Measurements from ENCODE around the gene IFITM1. TPM values are rescaled to one million over a fixed set of nuclear protein-coding genes. Genes with fewer than 3 reads are reported as not detected.

The IFITM1 gene
- total RNA-seq, 2 experiments from 2014 or later = 286 to 306 TPM

- CTCF ChIA-PET = no interaction called here
- TF ChIP-seq, protein P1, sequence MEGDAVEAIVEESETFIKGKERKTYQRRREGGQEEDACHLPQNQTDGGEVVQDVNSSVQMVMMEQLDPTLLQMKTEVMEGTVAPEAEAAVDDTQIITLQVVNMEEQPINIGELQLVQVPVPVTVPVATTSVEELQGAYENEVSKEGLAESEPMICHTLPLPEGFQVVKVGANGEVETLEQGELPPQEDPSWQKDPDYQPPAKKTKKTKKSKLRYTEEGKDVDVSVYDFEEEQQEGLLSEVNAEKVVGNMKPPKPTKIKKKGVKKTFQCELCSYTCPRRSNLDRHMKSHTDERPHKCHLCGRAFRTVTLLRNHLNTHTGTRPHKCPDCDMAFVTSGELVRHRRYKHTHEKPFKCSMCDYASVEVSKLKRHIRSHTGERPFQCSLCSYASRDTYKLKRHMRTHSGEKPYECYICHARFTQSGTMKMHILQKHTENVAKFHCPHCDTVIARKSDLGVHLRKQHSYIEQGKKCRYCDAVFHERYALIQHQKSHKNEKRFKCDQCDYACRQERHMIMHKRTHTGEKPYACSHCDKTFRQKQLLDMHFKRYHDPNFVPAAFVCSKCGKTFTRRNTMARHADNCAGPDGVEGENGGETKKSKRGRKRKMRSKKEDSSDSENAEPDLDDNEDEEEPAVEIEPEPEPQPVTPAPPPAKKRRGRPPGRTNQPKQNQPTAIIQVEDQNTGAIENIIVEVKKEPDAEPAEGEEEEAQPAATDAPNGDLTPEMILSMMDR (IDR thresholded peaks at IDR 0.05) = no peak
- Histone ChIP-seq H3K4me3 (ENCODE audit: low read length) (no peak overlapping the region), H3K36me3 (ENCODE audit: insufficient read depth, low read length) (no peaks in the 10 kb centered on the region), H3K27ac (ENCODE audit: low read depth in 1 of 2, low read length in 2 of 2) (no peak overlapping the region), H3K27me3 (ENCODE audit: control insufficient read depth in 1 of 2, insufficient read depth in 2 of 2, low read length in 2 of 2) (peaks cover 10 to 23% of the 10 kb centered on the region in 2 experiments), H3K9me3 (ENCODE audit: control insufficient read depth in 1 of 2, insufficient read depth in 1 of 2, low read length in 2 of 2) (no peaks in the 10 kb centered on the region), H3K4me1 (ENCODE audit: insufficient read depth, low read length) (peaks cover 69% of the 10 kb centered on the region)
- H3K4me3 Mint-ChIP-seq = peak overlapping the region; percentile 93
- intact Hi-C loops (cut with DNase I, micrococcal nuclease) = no loop called here
- peak in 1 of 14 experiments; percentile 32 for DNase-seq
- POLR2A ChIA-PET = interaction anchor here (0.7 to 7.5 kb wide), 6 partner anchors 14 to 86 kb away, joined by 3 to 185 read pairs (median 7); partner anchors contain the start of genes BET1L, PSMD13 and RIC8A
- peak overlapping the region; percentile 81 for H3K27ac Mint-ChIP-seq
- H3K27me3 Mint-ChIP-seq = peaks cover 14% of the 10 kb centered on the region
- H3K9me3 Mint-ChIP-seq = no peaks in the 10 kb centered on the region
- H3K4me1 Mint-ChIP-seq (ENCODE audit: low read depth) = peaks cover 55% of the 10 kb centered on the region
- ATAC-seq (ENCODE audit: poor library complexity) = no peak
- H3K36me3 Mint-ChIP-seq (ENCODE audit: low read depth) = peaks cover 23% of the 10 kb centered on the region
Measured at GRCh38 chr11:282630-283360, 31.0 kb upstream of the IFITM1 start.

- Mint-ChIP-seq H3K4me3 (peak overlapping the region; percentile 93), H3K9me3 (no peaks in the 10 kb centered on the region), H3K36me3 (ENCODE audit: low read depth) (peaks cover 29% of the 10 kb centered on the region), H3K27me3 (peaks cover 17% of the 10 kb centered on the region), H3K27ac (peak overlapping the region; percentile 70), H3K4me1 (ENCODE audit: low read depth) (peaks cover 50% of the 10 kb centered on the region)
- H3K9me3 ChIP-seq (ENCODE audit: control insufficient read depth in 1 of 2, insufficient read depth in 1 of 2, low read length in 2 of 2) = no peaks in the 10 kb centered on the region
- TF ChIP-seq, protein P1 (IDR thresholded peaks at IDR 0.05) = no peak
- intact Hi-C loops (cut with DNase I, micrococcal nuclease) = loop anchor here in 1 of 2 experiments (2.0 kb wide), 1 partner anchor 13 kb away; no protein-coding TSS in a partner anchor
- no peak overlapping the region for H3K4me3 ChIP-seq (ENCODE audit: low read length)
- no peak overlapping the region for H3K27ac ChIP-seq (ENCODE audit: low read depth in 1 of 2, low read length in 2 of 2)
- POLR2A ChIA-PET = interaction anchor here (0.7 to 7.5 kb wide), 5 partner anchors 15 to 164 kb away, joined by 3 to 185 read pairs (median 5); partner anchors contain the start of genes BET1L and RIC8A
- H3K36me3 ChIP-seq (ENCODE audit: insufficient read depth, low read length) = no peaks in the 10 kb centered on the region
- peaks cover 10 to 23% of the 10 kb centered on the region in 2 experiments for H3K27me3 ChIP-seq (ENCODE audit: control insufficient read depth in 1 of 2, insufficient read depth in 2 of 2, low read length in 2 of 2)
- ATAC-seq (ENCODE audit: poor library complexity) (no peak), DNase-seq (peak in 2 of 14 experiments; percentile 1 to 16)
- peaks cover 69% of the 10 kb centered on the region for H3K4me1 ChIP-seq (ENCODE audit: insufficient read depth, low read length)
- CTCF ChIA-PET = interaction anchor here (1.1 kb wide), 1 partner anchor 33 kb away, joined by 3 read pairs; no protein-coding TSS in a partner anchor
Measured at GRCh38 chr11:283405-284104, 30.3 kb upstream of the IFITM1 start.
